ENCODE data around the gene CPZ. TPM values are rescaled to one million over a fixed set of nuclear protein-coding genes. Genes with fewer than 3 reads are reported as not detected.
A peak's percentile ranks its signal among the peaks of the same experiment; 100 is the strongest.

The CPZ gene
- total RNA-seq, 1 donor from 2014 or later: not detected

DNA sequence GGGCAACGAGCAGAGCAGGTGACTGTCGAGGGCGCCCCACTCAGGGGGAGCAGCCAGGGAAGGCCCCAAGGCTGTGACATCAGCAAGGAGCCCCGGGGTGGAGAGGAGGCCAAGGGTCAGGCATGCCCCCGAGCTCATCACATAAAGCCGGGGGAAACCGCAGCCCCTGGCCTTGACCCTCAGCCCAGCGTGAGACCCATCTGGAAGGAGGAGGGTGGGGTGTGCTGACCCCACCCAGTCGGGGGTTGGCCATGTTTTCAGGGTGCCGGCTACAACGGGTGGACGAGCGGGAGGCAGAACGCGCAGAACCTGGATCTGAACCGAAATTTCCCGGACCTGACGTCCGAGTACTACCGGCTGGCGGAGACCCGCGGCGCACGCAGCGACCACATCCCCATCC is 13.9 kb downstream of the CPZ start:
- no peak for TF ChIP-seq EZH2 (IDR thresholded peaks at IDR 0.05)
- TF ChIP-seq, protein P1, sequence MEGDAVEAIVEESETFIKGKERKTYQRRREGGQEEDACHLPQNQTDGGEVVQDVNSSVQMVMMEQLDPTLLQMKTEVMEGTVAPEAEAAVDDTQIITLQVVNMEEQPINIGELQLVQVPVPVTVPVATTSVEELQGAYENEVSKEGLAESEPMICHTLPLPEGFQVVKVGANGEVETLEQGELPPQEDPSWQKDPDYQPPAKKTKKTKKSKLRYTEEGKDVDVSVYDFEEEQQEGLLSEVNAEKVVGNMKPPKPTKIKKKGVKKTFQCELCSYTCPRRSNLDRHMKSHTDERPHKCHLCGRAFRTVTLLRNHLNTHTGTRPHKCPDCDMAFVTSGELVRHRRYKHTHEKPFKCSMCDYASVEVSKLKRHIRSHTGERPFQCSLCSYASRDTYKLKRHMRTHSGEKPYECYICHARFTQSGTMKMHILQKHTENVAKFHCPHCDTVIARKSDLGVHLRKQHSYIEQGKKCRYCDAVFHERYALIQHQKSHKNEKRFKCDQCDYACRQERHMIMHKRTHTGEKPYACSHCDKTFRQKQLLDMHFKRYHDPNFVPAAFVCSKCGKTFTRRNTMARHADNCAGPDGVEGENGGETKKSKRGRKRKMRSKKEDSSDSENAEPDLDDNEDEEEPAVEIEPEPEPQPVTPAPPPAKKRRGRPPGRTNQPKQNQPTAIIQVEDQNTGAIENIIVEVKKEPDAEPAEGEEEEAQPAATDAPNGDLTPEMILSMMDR (IDR thresholded peaks at IDR 0.05): no peak
- no peak for TF ChIP-seq EZH2phosphoT487 (IDR thresholded peaks at IDR 0.05)
- no peaks in the 10 kb centered on the region for H3K79me2 ChIP-seq (ENCODE audit: low read depth)
- H3K27ac Mint-ChIP-seq: no peak overlapping the region

DNA sequence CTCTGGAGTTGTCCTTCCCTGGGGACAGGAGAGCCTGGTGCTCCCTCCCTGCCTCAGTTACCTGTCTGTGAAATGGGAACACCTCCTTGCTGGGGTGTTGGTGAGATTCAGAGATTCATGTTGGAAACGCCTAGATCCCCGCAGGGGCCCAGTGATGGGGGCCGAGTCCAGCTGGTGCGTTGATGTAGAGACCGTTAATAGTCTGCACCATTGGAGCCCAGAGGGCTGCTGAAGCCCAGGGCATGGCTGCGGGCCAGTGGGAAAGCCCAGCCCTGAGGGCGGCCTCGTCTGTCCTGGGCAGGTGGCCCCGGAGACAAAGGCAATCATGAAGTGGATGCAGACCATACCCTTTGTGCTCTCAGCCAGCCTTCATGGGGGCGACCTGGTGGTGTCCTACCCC is 14.4 kb downstream of the CPZ start:
- Histone ChIP-seq H3K79me2 (ENCODE audit: low read depth) (no peaks in the 10 kb centered on the region), H2AFZ (replicated peaks) (no peak overlapping the region), H3K27me3 (no peaks in the 10 kb centered on the region), H3K9ac (no peak overlapping the region), H3K36me3 (no peaks in the 10 kb centered on the region), H3K4me3 (no peak overlapping the region), H3K4me2 (peak overlapping the region; percentile 22), H3F3A (ENCODE audit: low read depth) (no peaks in the 10 kb centered on the region), H4K20me1 (ENCODE audit: low read depth) (no peaks in the 10 kb centered on the region), H3K27ac (no peak overlapping the region), H3K4me1 (no peaks in the 10 kb centered on the region), H3K9me3 (ENCODE audit: low read depth) (no peaks in the 10 kb centered on the region)
- Mint-ChIP-seq H3K4me3 (no peak overlapping the region), H3K27me3 (ENCODE audit: insufficient read depth, low read depth) (peaks cover 10% of the 10 kb centered on the region), H3K9me3 (no peaks in the 10 kb centered on the region), H3K4me1 (no peaks in the 10 kb centered on the region), H3K27ac (no peak overlapping the region), H3K36me3 (no peaks in the 10 kb centered on the region)
- DNase-seq (ENCODE audit: low spot score): no peak
- TF ChIP-seq, protein P1 (IDR thresholded peaks at IDR 0.05): no peak
- TF ChIP-seq EZH2phosphoT487 (IDR thresholded peaks at IDR 0.05) (no peak), EZH2 (IDR thresholded peaks at IDR 0.05) (no peak)

More for the DNA sequence above, 13.9 kb downstream of the CPZ start:
- Histone ChIP-seq H3K4me1 (no peaks in the 10 kb centered on the region), H3K36me3 (no peaks in the 10 kb centered on the region), H2AFZ (replicated peaks) (no peak overlapping the region), H3K27ac (no peak overlapping the region), H3K4me3 (no peak overlapping the region), H3K9me3 (ENCODE audit: low read depth) (no peaks in the 10 kb centered on the region), H3K9ac (no peak overlapping the region), H3F3A (ENCODE audit: low read depth) (no peaks in the 10 kb centered on the region), H4K20me1 (ENCODE audit: low read depth) (no peaks in the 10 kb centered on the region), H3K4me2 (no peak overlapping the region), H3K27me3 (no peaks in the 10 kb centered on the region)
- no peaks in the 10 kb centered on the region for H3K4me1 Mint-ChIP-seq
- no peaks in the 10 kb centered on the region for H3K36me3 Mint-ChIP-seq
- no peak for DNase-seq (ENCODE audit: low spot score)
- no peak overlapping the region for H3K4me3 Mint-ChIP-seq
- no peaks in the 10 kb centered on the region for H3K9me3 Mint-ChIP-seq
- H3K27me3 Mint-ChIP-seq (ENCODE audit: insufficient read depth, low read depth): peaks cover 7% of the 10 kb centered on the region

DNA sequence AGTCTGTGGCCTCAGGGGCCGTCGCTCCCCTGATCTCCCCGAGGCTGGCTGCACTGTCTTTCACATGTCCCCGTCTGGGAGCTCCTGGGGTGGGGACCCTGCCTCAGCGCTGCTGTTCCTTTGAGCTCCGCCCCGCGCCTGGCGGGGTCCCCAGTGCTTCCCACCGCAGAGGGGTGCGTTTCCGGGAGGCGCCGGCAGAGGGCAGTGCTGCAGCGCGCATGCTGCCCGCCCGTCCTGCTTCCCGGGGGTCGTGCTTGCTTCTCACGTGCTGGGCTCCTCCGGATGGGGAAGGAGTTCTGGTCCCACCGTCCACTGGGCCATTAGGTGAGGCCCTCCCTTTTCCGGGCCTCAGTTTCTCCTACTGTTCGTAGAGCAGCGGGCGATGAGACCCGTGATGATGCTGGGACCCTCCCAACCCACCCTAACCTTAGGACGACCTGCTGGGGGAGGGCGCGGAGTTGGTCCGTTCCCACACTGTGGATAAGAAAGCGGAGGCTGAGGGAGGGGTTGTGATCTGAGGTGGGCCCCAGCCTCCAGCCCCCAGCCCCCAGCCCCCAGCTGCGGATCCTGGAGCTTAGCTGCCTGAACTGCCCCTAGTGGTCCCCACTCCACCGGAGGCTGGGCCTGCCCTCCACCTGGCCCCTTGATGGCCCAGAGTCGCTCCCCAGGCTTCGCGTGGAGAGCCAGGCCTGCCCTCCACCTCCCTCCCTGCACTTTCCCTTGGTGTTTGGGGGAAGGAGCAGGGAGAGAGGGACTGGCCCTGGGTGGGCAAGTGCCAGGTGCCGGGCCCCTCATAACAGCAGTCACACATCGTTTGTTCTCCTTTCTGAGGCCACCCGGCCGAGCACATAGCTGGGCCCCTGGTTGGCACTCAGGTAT is 15.3 kb downstream of the CPZ start:
- Histone ChIP-seq H3K4me1 (no peaks in the 10 kb centered on the region), H3K27me3 (no peaks in the 10 kb centered on the region), H3K4me2 (peak overlapping the region; percentile 22), H3K9me3 (ENCODE audit: low read depth) (no peaks in the 10 kb centered on the region), H3K79me2 (ENCODE audit: low read depth) (no peaks in the 10 kb centered on the region), H3K36me3 (no peaks in the 10 kb centered on the region), H3K9ac (no peak overlapping the region), H3F3A (ENCODE audit: low read depth) (no peaks in the 10 kb centered on the region), H3K27ac (no peak overlapping the region), H3K4me3 (no peak overlapping the region), H2AFZ (replicated peaks) (no peak overlapping the region), H4K20me1 (ENCODE audit: low read depth) (no peaks in the 10 kb centered on the region)
- peaks cover 7% of the 10 kb centered on the region for H3K27me3 Mint-ChIP-seq (ENCODE audit: insufficient read depth, low read depth)
- no peaks in the 10 kb centered on the region for H3K4me1 Mint-ChIP-seq
- H3K27ac Mint-ChIP-seq: no peak overlapping the region
- H3K36me3 Mint-ChIP-seq: no peaks in the 10 kb centered on the region
- TF ChIP-seq, protein P1 (IDR thresholded peaks at IDR 0.05): peak; percentile 93
- no peak for TF ChIP-seq EZH2phosphoT487 (IDR thresholded peaks at IDR 0.05)
- H3K4me3 Mint-ChIP-seq: no peak overlapping the region
- peak; percentile 84 for DNase-seq (ENCODE audit: low spot score)
- no peaks in the 10 kb centered on the region for H3K9me3 Mint-ChIP-seq
